K562 (cell line): Measurements from ENCODE around the gene CDK4. TPM values are rescaled to one million over a fixed set of nuclear protein-coding genes. Genes with fewer than 3 reads are reported as not detected.
A peak's percentile ranks its signal among the peaks of the same experiment; 100 is the strongest.

ENCODE experiments used
- CHD2 ChIP-seq: IDR thresholded peaks from 2 replicates; pipeline ENCODE4 v1.6.1; 2011; ENCODE audit warnings: low read depth, low read length
- EHMT2 ChIP-seq: fragments of 450-650 bp; IDR thresholded peaks from 2 replicates; pipeline ENCODE4 v1.6.1; 2018; ENCODE audit warnings: antibody characterized with exemption
- ETS2 ChIP-seq: IDR thresholded peaks from 2 replicates; pipeline ENCODE4 v1.6.1; 2016; ENCODE audit warnings: borderline replicate concordance, missing genetic modification characterization, mild to moderate bottlenecking, moderate library complexity, missing compliant biosample characterization; ENCODE audit not compliant: poor library complexity, severe bottlenecking
- HNRNPL ChIP-seq: fragments of 200-400 bp; formaldehyde crosslinking; IDR thresholded peaks from 2 replicates; pipeline ENCODE4 v1.6.1; 2017; ENCODE audit warnings: low read depth, mild to moderate bottlenecking, low read length
- JUND ChIP-seq, 2 experiments: IDR thresholded peaks; 2 replicates in 1 of 2; 3 replicates in 1 of 2; pipeline ENCODE4 v1.6.1; 2011; ENCODE audit warnings: borderline replicate concordance in 2 of 2, low read depth in 2 of 2, low read length in 2 of 2, improper control_type of control experiment in 1 of 2, missing biosample characterization in 1 of 2, missing genetic modification characterization in 1 of 2, missing genetic modification reagents in 1 of 2
- KDM5B ChIP-seq: fragments of 200-600 bp; sonication (generic); IDR thresholded peaks from 2 replicates; pipeline ENCODE4 v1.6.1; 2012; ENCODE audit warnings: low read depth, mild to moderate bottlenecking, moderate library complexity, low read length, control low read depth, inconsistent platforms; ENCODE audit not compliant: insufficient replicate concordance
- LEF1 ChIP-seq: fragments of 450-650 bp; IDR thresholded peaks from 2 replicates; pipeline ENCODE4 v1.6.1; 2016; ENCODE audit warnings: mild to moderate bottlenecking
- MAZ ChIP-seq, 2 experiments: fragments of 450-650 bp in 1 of 2; sonication (generic) in 1 of 2; formaldehyde crosslinking; IDR thresholded peaks in 1 of 2; conservative IDR thresholded peaks in 1 of 2; 2 replicates each; pipeline versions ENCODE4 v1.4.0 to v1.5.0; 2020; ENCODE audit warnings: mild to moderate bottlenecking in 1 of 2, missing genetic modification reagents in 1 of 2
- NEUROD1 ChIP-seq: fragments of 150-350 bp; IDR thresholded peaks from 2 replicates; pipeline ENCODE4 v1.6.1; 2014; ENCODE audit warnings: borderline replicate concordance, low read length, low read depth; ENCODE audit not compliant: partially characterized antibody
- NR1H2 ChIP-seq: sonication (generic); formaldehyde crosslinking; IDR thresholded peaks from 2 replicates; pipeline ENCODE4 v1.4.0; 2020; ENCODE audit warnings: mild to moderate bottlenecking, missing genetic modification reagents
- RFX7 ChIP-seq: fragments of 250-450 bp; sonication (Bioruptor Pico); IDR thresholded peaks from 2 replicates; pipeline ENCODE4 v1.5.1; 2021; ENCODE audit warnings: mild to moderate bottlenecking
- ZNF12 ChIP-seq: sonication (generic); formaldehyde crosslinking; IDR thresholded peaks from 2 replicates; pipeline ENCODE4 v1.4.0; 2020; ENCODE audit warnings: mild to moderate bottlenecking, missing genetic modification reagents
- ZNF586 ChIP-seq: fragments of 450-650 bp; formaldehyde crosslinking; conservative IDR thresholded peaks from 2 replicates; pipeline ENCODE4 v1.4.0; 2020; ENCODE audit warnings: mild to moderate bottlenecking, moderate library complexity
- polyA plus RNA-seq, 8 experiments: library from polyadenylated mRNA; depleted of rRNA in 4 of 8; stranded (reverse) in 5 of 8; unstranded in 3 of 8; fragments of >200 nt; fragmentation: Nextera tagmentation in 2 of 8; fragmentation: Illumina TruSeq in 1 of 8; extraction: Ambion mirVana in 2 of 8; extraction: Trizol in 1 of 8; gene quantifications; 2 replicates each; pipeline versions ENCODE4 v1.2.1 to v1.2.3, GENCODE V29; 2011 to 2014; ENCODE audit warnings: inconsistent platforms in 1 of 8, missing spikeins in 1 of 8
- total RNA-seq, 7 experiments: library from RNA; depleted of rRNA in 6 of 7; stranded (reverse); fragments of >200 nt in 6 of 7; fragmentation: Illumina TruSeq in 2 of 7; extraction: Trizol in 2 of 7; gene quantifications; 2 replicates each; pipeline versions ENCODE4 v1.2.1 to v1.2.3, GENCODE V29; 2011 to 2021; ENCODE audit warnings: low replicate concordance in 1 of 7
- TF ChIP-seq, protein P1 (sequence below): fragments of 450-650 bp; formaldehyde crosslinking; IDR thresholded peaks from 2 replicates; pipeline ENCODE4 v1.4.0; 2020; ENCODE audit warnings: mild to moderate bottlenecking, mixed read lengths
- TF ChIP-seq, protein P2 (sequence below): sonication (generic); formaldehyde crosslinking; IDR thresholded peaks from 2 replicates; pipeline ENCODE4 v1.8.1; 2022; ENCODE audit warnings: missing genetic modification reagents
- TF ChIP-seq, protein P3 (sequence below): fragments of 250-450 bp; sonication (Bioruptor Pico); IDR thresholded peaks from 2 replicates; pipeline ENCODE4 v1.5.0; 2022; ENCODE audit warnings: mild to moderate bottlenecking
- TF ChIP-seq, protein P4 (sequence below): sonication (generic); formaldehyde crosslinking; IDR thresholded peaks from 2 replicates; pipeline ENCODE4 v1.5.0; 2020; ENCODE audit warnings: missing genetic modification reagents
- TF ChIP-seq, protein P5 (sequence below), 2 experiments: IDR thresholded peaks; 2 replicates each; pipeline ENCODE4 v1.6.1; 2012; ENCODE audit warnings: improper control_type of control experiment in 2 of 2, low read depth in 2 of 2, low read length in 2 of 2, borderline replicate concordance in 1 of 2

The CDK4 gene
- total and polyA plus RNA-seq, 9 of the 15 experiments (the other 6 are each of a cell fraction or from before 2014, with no cell fraction given): 37.8 to 436 (median 238) TPM

DNA sequence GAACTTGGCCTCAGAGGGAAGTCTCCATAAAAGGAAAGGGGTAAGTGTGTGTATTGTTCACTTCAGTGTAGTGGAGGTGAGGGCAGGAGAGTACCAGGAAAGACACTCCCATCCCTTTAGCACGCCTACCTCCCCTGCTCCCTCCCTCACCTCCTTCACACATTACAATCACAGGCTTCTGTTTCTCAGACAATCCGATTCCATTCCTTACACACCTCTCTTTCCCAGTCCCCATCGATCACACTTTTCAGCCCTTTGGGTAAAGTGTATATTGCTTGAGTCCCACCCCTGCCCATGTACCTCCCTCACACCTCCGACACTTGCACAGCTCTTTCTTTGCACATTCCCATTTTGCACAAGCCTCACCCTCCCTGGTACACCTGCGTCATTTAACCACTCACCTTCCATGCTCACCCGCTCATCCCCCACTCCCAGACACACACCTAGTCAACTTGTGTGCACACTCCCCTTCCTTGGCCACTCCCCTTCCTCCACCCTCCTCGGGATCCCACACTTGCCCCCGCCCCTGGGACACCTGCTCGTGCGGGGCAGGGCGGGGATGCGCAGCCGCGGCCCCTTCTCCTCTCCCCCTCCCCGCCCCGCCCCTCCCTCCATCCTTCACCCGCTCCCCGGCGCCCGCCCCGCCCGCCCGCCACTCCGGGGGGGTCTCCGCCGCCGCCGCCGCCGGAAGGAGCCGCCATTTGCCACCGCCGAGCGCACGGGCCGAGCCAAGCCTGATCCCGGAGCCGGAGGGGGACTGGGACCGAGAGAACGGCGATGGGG, 2.5 kb upstream of the CDK4 start, which contains the start of gene MARCHF9 (continued):
- TF ChIP-seq, protein P1, sequence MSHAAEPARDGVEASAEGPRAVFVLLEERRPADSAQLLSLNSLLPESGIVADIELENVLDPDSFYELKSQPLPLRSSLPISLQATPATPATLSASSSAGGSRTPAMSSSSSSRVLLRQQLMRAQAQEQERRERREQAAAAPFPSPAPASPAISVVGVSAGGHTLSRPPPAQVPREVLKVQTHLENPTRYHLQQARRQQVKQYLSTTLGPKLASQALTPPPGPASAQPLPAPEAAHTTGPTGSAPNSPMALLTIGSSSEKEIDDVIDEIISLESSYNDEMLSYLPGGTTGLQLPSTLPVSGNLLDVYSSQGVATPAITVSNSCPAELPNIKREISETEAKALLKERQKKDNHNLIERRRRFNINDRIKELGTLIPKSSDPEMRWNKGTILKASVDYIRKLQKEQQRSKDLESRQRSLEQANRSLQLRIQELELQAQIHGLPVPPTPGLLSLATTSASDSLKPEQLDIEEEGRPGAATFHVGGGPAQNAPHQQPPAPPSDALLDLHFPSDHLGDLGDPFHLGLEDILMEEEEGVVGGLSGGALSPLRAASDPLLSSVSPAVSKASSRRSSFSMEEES (CRISPR knock-in tag): no peak
- no peak for TF ChIP-seq CHD2
- TF ChIP-seq NEUROD1: no peak
- peak; percentile 41 for TF ChIP-seq KDM5B
- TF ChIP-seq, protein P2, sequence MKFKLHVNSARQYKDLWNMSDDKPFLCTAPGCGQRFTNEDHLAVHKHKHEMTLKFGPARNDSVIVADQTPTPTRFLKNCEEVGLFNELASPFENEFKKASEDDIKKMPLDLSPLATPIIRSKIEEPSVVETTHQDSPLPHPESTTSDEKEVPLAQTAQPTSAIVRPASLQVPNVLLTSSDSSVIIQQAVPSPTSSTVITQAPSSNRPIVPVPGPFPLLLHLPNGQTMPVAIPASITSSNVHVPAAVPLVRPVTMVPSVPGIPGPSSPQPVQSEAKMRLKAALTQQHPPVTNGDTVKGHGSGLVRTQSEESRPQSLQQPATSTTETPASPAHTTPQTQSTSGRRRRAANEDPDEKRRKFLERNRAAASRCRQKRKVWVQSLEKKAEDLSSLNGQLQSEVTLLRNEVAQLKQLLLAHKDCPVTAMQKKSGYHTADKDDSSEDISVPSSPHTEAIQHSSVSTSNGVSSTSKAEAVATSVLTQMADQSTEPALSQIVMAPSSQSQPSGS (CRISPR knock-in tag): no peak
- peak; percentile 66 to 87; a peak in 3 of 4 replicates for TF ChIP-seq MAZ (CRISPR knock-in tag; conservative IDR thresholded peaks at IDR 0.05 in 1 of 2, IDR thresholded peaks at IDR 0.05 in 1 of 2)
- TF ChIP-seq RFX7 (CRISPR knock-in tag): no peak
- no peak for TF ChIP-seq ETS2 (tag)
- no peak for TF ChIP-seq LEF1
- TF ChIP-seq NR1H2: no peak
- TF ChIP-seq, protein P3, sequence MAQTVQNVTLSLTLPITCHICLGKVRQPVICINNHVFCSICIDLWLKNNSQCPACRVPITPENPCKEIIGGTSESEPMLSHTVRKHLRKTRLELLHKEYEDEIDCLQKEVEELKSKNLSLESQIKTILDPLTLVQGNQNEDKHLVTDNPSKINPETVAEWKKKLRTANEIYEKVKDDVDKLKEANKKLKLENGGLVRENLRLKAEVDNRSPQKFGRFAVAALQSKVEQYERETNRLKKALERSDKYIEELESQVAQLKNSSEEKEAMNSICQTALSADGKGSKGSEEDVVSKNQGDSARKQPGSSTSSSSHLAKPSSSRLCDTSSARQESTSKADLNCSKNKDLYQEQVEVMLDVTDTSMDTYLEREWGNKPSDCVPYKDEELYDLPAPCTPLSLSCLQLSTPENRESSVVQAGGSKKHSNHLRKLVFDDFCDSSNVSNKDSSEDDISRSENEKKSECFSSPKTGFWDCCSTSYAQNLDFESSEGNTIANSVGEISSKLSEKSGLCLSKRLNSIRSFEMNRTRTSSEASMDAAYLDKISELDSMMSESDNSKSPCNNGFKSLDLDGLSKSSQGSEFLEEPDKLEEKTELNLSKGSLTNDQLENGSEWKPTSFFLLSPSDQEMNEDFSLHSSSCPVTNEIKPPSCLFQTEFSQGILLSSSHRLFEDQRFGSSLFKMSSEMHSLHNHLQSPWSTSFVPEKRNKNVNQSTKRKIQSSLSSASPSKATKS (CRISPR knock-in tag): no peak
- TF ChIP-seq ZNF586 (CRISPR knock-in tag): no peak
- TF ChIP-seq ZNF12 (CRISPR knock-in tag): no peak
- TF ChIP-seq JUND (IDR thresholded peaks at IDR 0.05; ENCODE audit: borderline replicate concordance, low read depth, low read length): no peak
- no peak for TF ChIP-seq JUND (tag; IDR thresholded peaks at IDR 0.05; ENCODE audit: borderline replicate concordance, low read depth, low read length)
- TF ChIP-seq, protein P4, sequence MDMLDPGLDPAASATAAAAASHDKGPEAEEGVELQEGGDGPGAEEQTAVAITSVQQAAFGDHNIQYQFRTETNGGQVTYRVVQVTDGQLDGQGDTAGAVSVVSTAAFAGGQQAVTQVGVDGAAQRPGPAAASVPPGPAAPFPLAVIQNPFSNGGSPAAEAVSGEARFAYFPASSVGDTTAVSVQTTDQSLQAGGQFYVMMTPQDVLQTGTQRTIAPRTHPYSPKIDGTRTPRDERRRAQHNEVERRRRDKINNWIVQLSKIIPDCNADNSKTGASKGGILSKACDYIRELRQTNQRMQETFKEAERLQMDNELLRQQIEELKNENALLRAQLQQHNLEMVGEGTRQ (CRISPR knock-in tag): no peak
- TF ChIP-seq EHMT2: peak; percentile 60
- TF ChIP-seq HNRNPL: no peak
- TF ChIP-seq, protein P5, sequence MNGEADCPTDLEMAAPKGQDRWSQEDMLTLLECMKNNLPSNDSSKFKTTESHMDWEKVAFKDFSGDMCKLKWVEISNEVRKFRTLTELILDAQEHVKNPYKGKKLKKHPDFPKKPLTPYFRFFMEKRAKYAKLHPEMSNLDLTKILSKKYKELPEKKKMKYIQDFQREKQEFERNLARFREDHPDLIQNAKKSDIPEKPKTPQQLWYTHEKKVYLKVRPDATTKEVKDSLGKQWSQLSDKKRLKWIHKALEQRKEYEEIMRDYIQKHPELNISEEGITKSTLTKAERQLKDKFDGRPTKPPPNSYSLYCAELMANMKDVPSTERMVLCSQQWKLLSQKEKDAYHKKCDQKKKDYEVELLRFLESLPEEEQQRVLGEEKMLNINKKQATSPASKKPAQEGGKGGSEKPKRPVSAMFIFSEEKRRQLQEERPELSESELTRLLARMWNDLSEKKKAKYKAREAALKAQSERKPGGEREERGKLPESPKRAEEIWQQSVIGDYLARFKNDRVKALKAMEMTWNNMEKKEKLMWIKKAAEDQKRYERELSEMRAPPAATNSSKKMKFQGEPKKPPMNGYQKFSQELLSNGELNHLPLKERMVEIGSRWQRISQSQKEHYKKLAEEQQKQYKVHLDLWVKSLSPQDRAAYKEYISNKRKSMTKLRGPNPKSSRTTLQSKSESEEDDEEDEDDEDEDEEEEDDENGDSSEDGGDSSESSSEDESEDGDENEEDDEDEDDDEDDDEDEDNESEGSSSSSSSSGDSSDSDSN (IDR thresholded peaks at IDR 0.05; ENCODE audit: borderline replicate concordance in 1 of 2, low read depth in 2 of 2, low read length in 2 of 2): no peak; a peak in 1 of 4 replicates
